ENCODE results near the gene BNC2.

BNC2 gene

GRCh38 chr9:16708656-16709435 is 161.6 kb downstream of the BNC2 start:
- no peak for DNase-seq

DNA sequence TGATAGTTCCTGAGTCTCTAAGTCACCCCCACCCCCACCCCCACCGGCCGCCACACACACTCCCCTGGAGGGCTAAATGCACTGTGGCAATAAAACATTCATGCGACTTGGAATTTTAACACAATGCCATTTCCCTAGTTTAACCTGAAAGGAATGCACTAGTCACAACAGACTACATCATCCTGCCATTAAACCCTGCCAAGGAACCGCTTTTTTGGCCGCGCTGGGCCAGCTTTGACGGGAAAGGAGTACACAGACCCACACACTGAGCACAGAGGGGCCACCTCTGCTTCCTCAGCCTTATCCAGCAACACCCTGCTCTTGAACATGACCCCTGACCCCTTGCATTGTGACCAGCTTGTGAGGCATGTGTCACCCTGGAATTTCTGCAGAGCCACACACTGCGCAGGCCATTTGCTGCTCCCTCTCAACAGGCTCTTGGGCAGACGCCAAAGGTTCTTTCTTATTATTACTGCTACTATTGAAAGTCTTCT is 165.3 kb downstream of the BNC2 start:
- DNase-seq, result no peak

DNA sequence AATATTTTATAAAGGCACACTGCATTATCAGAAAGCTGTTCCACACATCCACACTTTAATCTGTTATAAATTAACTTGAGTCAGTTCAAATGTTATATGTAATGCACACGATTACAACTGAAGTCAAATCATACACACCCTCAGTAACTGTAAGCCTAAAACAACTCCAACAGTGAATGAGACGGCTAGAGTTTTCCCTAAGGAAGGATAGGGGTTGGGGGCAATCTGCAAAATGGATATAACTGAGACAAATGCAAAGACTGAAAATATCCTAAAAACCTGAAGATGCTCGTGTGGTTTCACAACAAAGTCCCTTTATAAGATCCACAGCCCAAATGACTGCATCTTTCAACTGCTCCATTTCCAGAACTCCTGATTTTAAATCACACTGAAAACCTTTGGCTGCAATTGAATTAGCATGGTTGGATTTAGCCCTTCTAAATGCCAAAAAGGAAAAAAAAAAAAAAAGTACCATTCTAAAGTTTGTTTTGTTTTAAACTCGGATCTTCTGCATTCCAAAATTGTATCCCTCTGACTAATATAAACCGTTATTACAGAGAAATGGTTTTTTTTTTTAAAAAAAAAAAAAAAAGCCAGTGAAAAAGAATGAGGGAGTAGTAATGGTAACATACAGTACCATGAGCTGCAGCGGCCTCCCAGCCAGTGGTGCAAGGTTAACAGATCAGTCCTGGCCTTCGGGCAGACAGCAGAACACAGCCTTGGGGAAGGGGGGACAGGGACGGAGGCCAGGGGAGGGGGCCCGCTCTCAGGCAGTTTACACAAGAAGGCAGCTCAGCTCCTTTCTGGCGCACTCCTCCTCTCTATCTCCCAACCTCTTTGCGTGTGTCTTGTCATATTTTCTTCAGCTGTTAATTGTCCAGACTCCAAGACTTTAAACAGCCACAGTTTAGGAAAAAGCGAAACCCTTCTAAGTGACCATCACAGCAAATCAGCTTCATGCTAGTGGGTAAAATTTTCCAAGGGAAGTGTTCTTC is 166.1 kb downstream of the BNC2 start:
- DNase-seq, result no peak

DNA sequence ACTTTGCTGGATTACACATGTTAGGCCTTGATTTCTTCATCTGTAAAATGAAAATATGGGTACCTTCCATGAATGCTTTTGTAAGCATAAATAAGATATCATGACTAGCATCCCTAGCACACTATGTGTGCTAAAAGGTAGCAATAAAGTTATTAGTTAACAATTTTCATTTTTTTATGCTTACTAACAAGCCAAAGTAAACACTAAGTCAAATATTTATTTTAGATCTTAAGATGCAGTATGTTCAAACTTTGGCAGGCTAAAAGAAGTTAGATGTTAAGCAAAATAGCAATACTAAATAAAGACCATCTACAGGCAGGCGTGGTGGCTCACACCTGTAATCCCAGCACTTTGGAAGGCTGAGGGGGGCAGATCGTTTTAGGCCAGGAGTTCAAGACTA is 169.1 kb downstream of the BNC2 start:
- DNase-seq, result no peak

GRCh38 chr9:16693616-16694015 is 176.9 kb downstream of the BNC2 start:
- DNase-seq, result no peak

DNA sequence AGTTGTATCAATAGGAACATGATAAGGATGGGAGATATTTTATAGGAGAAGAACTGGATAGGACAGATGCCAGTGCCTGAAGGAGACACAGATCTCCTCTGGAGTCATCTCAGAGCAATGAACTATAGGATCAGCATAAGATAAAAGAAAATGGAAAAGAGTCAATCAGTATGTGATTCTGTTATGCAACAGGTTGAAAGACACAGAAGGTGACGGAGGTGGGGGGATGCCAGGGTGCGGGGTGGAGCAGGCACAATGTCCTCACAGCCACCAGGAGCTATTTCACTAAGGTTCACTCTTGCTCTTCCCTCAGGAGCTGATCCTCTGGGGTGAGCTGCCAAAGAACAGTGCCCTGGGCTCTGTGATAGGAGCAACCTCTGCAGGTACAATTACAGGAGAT is 179.8 kb downstream of the BNC2 start:
- no peak for DNase-seq

- DNase-seq, result no peak
Measured at GRCh38 chr9:16690205-16690604, 180.3 kb downstream of the BNC2 start.

DNA sequence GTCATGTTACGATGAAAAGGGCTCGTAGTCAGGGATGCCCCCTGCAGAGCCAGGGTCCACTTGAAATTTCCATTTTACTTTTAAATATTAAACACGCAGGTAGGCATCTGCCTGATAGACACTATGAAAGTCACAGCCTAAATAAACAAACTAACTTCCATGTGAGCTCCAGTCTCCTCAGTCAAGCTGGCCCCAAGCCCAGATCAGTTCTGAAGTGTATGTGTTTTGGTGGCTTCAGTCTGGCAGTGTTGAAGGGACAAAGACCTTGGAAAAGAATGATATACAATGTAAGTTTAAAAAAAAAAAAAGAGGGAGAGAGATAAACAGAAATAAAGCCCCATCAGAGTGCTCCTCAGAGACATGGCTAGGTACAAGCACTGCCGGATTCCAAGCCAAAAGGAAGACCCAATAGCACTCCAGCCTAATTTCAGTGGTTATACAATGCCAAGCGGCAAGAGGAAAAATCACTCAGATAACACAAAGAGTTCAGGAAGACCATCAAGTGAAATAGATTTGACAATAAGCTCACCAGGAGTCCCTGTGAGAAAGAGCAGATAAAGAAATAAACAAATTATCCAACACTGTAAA is 181.0 kb downstream of the BNC2 start:
- DNase-seq, result no peak

DNA sequence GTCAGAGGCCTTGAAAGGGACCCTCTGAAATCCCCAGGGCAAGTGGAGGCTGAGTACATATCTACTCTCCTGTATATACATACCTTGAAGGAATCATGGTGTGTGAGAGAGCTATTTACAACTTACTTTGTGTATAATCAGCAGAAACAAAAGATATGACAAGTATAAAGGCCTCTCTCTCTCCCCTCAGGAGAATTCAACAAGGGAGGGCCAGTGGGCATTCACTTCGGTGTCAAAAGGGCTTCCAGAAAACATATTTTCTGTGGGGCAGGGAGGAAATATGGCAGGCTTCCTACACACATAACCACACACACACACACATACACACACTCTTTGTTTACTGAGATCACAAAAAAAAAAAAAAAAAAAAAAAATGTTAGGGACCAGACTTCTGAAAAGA is 181.7 kb downstream of the BNC2 start:
- no peak for DNase-seq

GRCh38 chr9:16687678-16688369 is 182.6 kb downstream of the BNC2 start:
- DNase-seq, result no peak

DNA sequence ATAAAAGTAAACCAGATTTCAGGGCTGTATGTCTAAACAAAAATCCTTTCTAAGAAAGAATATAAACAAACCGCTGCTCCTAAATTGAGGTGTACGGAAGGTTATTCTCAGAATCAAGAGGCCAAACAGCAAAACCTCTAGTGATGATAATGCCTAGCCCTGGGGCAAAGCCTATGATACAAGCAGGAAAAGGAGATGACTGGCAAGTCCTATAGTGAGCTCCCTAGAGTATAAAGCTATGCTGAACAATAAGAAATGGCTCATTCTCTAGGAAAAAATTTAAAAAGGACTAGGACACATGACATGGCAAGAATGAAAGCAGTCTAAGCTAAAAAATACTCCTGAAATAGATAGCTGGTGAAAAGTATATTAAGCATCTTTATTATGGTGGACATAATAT is 187.1 kb downstream of the BNC2 start:
- no peak for DNase-seq

- DNase-seq, result no peak
Measured at GRCh38 chr9:16682273-16682672, 188.2 kb downstream of the BNC2 start.

DNA sequence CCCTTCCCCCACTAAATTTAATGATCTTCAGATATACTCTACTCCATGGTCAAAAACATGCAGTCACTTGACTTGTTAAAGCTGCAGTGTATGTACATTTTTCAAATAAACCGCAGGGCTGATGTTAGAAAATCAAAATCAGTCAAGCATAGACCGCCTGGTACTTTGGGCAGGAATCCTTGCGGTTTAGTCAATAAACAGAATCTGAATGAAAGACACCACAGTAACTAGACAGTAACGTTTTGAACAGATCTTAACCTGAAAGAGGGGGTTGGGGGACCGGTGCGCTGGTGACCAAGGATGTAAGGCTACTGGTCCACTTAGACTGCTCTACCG is 188.8 kb downstream of the BNC2 start:
- DNase-seq, result no peak

- DNase-seq, result no peak
Measured at GRCh38 chr9:16680975-16681651, 189.4 kb downstream of the BNC2 start.

DNA sequence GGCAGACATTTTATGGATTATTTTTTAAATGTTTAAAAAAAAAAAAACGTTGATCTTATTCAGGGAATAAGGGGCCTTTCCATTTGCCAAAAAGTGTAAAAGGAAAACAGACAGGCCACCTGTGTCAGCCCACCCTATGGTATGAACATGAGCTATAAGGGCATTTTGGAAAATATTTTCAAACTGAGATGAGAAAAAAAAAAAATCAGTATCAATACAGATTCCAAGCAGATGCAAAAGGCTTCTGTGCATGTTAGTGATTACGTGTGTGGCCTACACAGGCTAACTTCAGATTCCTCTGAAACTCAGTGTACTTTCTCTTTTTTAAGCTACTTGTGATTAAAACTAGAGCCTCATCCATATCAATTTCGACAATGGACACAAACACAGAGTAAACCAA is 189.9 kb downstream of the BNC2 start:
- no peak for DNase-seq

- no peak for DNase-seq
Measured at GRCh38 chr9:16679327-16679821, 191.1 kb downstream of the BNC2 start.

GRCh38 chr9:16676519-16676918 is 194.0 kb downstream of the BNC2 start:
- DNase-seq, result no peak

DNA sequence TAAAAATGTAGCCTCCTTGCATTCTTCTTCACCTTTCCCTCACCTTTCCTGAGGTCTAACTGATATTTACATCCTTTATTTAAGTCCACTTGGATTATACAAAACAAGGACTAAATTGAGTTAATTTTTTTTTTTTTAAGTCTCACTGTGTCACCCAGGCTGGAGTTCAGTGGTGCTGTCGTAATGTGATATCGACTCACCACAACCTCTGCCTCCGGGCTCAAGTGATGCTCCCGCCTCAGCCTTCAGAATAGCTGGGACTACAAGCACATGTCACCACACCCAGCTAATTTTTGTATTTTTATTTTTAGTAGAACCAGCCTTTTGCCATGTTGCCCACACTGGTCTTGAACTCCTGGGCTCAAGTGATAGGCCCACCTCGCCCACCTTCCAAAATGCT is 195.3 kb downstream of the BNC2 start:
- no peak for DNase-seq

GRCh38 chr9:16673171-16673570 is 197.3 kb downstream of the BNC2 start:
- DNase-seq, result no peak

DNA sequence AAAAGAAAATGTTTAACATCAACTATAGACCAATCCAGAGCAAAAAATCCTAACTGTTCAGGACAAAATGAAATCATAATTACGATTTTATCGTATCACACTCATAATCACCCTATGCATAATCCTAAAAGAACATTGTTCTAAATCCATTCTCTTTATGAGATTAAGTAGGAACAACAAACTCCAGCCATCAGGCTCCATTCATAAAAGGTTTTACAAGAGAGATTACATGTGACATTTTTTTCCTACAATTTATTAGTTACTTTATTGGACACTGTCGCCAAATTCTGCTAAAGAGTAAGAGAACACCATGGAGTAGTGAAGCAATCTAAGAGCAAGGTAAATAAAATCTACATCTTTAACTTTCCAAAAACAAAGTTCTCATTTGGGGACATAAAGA is 198.0 kb downstream of the BNC2 start:
- no peak for DNase-seq

DNA sequence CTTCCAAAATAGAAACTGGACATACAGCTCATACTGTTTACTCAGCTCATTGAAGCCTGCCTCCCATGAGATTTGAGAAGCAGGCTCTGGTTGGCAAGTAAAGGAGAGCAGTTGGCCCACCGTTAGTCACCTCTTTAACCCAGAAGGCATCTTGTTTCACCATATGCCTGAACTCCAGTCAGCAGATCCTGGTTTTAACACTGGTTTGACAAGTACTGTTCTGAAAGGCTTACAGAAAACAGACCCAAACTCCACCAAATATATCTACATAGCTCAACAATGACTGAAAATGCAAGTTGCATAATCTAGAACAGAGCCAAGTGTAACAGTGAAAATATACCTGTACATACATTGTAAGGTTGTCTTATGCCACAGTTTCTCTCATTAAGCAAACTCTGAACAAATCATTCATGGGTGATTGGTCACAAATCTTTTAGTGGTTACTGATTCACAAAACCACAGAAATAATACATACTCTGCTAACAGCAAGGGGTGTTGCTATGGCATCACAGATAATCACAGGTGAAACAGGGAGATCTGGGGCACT is 198.8 kb downstream of the BNC2 start:
- DNase-seq, result no peak

DNA sequence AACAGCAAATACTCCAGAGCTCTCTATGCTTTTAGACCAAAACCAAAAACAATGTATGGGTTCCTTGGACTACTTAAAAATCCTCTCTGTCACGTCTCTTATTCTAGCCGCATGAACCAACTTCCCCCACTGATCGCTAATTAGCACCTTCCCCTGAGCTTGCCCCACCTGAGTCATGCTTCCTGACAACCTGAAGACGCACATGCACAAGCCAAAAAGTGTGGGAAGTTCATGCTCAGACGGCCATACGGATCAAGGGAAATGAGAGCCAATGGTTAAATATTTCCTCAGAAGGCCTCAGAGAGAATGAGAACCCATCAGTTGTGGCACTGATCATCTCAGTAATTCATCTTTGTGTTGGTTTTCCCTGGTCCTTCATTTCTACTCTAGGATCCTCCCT is 199.7 kb downstream of the BNC2 start:
- DNase-seq, result no peak
